Measurements from ENCODE around the gene DGKZ. TPM values are rescaled to one million over a fixed set of nuclear protein-coding genes. Genes with fewer than 3 reads are reported as not detected.

The DGKZ gene
- total and polyA plus RNA-seq, 2 of the 13 experiments (the other 11 are each of a cell fraction or from before 2014, with no cell fraction given): 15.8 to 20.7 TPM

DNA sequence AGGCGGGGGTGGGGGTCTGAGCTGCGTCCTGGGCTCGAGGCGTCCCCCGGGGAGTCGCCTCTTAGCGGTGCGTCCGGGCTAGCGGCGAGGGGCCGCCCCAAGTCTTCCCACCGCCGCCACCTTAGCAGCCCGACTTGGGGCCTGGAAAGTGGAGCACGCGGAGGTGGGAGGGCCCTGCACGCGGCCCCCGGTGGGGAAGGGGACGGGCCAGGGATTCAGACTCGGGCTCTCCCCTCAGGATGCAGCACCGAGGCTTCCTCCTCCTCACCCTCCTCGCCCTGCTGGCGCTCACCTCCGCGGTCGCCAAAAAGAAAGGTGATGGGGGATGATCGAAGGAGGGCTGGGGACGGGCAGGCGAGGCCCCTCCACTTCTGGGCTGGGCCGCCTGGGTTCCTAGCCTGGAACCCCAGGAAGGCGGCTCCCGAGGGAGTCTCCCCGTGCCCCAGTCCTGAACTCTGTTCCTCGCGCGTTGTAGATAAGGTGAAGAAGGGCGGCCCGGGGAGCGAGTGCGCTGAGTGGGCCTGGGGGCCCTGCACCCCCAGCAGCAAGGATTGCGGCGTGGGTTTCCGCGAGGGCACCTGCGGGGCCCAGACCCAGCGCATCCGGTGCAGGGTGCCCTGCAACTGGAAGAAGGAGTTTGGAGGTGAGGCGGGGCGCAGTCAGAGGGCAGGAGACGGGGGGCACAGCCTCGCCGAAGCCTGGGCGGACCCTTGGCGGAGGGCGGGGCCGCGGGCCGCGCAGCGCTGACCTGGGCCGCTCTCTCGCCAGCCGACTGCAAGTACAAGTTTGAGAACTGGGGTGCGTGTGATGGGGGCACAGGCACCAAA lies 34.8 kb downstream of the DGKZ start (continued):
- TF ChIP-seq, protein P1, sequence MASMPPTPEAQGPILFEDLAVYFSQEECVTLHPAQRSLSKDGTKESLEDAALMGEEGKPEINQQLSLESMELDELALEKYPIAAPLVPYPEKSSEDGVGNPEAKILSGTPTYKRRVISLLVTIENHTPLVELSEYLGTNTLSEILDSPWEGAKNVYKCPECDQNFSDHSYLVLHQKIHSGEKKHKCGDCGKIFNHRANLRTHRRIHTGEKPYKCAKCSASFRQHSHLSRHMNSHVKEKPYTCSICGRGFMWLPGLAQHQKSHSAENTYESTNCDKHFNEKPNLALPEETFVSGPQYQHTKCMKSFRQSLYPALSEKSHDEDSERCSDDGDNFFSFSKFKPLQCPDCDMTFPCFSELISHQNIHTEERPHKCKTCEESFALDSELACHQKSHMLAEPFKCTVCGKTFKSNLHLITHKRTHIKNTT (CRISPR knock-in tag; IDR thresholded peaks at IDR 0.05): no peak
- TF ChIP-seq, protein P2, sequence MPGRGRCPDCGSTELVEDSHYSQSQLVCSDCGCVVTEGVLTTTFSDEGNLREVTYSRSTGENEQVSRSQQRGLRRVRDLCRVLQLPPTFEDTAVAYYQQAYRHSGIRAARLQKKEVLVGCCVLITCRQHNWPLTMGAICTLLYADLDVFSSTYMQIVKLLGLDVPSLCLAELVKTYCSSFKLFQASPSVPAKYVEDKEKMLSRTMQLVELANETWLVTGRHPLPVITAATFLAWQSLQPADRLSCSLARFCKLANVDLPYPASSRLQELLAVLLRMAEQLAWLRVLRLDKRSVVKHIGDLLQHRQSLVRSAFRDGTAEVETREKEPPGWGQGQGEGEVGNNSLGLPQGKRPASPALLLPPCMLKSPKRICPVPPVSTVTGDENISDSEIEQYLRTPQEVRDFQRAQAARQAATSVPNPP (CRISPR knock-in tag; IDR thresholded peaks at IDR 0.05): no peak
- TF ChIP-seq ZNF567 (CRISPR knock-in tag; IDR thresholded peaks at IDR 0.05; ENCODE audit: borderline replicate concordance) (no peak), POLR2A (IDR thresholded peaks at IDR 0.05; ENCODE audit: insufficient read depth in 1 of 2, low read depth in 2 of 2, low read length in 2 of 2) (no peak), ZNF331 (CRISPR knock-in tag; IDR thresholded peaks at IDR 0.05) (no peak), PTBP1 (IDR thresholded peaks at IDR 0.05; ENCODE audit: low read depth, low read length, poor library complexity, severe bottlenecking) (peak; percentile 42), JUN (CRISPR knock-in tag; IDR thresholded peaks at IDR 0.05) (no peak), NFE2 (CRISPR knock-in tag; IDR thresholded peaks at IDR 0.05) (no peak), SAFB2 (CRISPR knock-in tag; IDR thresholded peaks at IDR 0.05; ENCODE audit: borderline replicate concordance, low read depth) (no peak), SAP130 (CRISPR knock-in tag; IDR thresholded peaks at IDR 0.05; ENCODE audit: low read depth) (peak; percentile 30), RBFOX2 (IDR thresholded peaks at IDR 0.05; ENCODE audit: low read depth, low read length) (peak; percentile 54; the same call in 1 of the 2 replicates), IRF2 (CRISPR knock-in tag; IDR thresholded peaks at IDR 0.05) (0 out of 2 replicates have a peak, but pooled peaks have one; percentile 46), ZNF263 (CRISPR knock-in tag; IDR thresholded peaks at IDR 0.05) (0 out of 2 replicates have a peak, but pooled peaks have one; percentile 27), TBX2 (CRISPR knock-in tag; IDR thresholded peaks at IDR 0.05; ENCODE audit: borderline replicate concordance) (peak; percentile 66), THAP11 (CRISPR knock-in tag; IDR thresholded peaks at IDR 0.05) (peak; percentile 14; the same call in 1 of the 2 replicates), ZIK1 (CRISPR knock-in tag; IDR thresholded peaks at IDR 0.05; ENCODE audit: borderline replicate concordance, low read depth) (0 out of 2 replicates have a peak, but pooled peaks have one; percentile 22), ASH2L (IDR thresholded peaks at IDR 0.05; ENCODE audit: insufficient read length, low read depth, low read length) (no peak), MAFK (conservative IDR thresholded peaks at IDR 0.05 in 1 of 2, IDR thresholded peaks at IDR 0.05 in 1 of 2; ENCODE audit: low read length in 2 of 2) (no peak), WIZ (CRISPR knock-in tag; IDR thresholded peaks at IDR 0.05) (no peak), ETV5 (CRISPR knock-in tag; IDR thresholded peaks at IDR 0.05; ENCODE audit: borderline replicate concordance) (0 out of 2 replicates have a peak, but pooled peaks have one; percentile 20), ZNF441 (CRISPR knock-in tag; IDR thresholded peaks at IDR 0.05; ENCODE audit: borderline replicate concordance) (no peak), NFIC (IDR thresholded peaks at IDR 0.05; ENCODE audit: low read length) (no peak)
- TF ChIP-seq, protein P3, sequence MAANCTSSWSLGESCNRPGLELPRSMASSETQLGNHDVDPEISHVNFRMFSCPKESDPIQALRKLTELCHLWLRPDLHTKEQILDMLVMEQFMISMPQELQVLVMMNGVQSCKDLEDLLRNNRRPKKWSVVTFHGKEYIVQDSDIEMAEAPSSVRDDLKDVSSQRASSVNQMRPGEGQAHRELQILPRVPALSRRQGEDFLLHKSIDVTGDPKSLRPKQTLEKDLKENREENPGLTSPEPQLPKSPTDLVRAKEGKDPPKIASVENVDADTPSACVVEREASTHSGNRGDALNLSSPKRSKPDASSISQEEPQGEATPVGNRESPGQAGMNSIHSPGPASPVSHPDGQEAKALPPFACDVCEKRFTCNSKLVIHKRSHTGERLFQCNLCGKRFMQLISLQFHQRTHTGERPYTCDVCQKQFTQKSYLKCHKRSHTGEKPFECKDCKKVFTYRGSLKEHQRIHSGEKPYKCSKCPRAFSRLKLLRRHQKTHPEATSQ (CRISPR knock-in tag; IDR thresholded peaks at IDR 0.05; ENCODE audit: borderline replicate concordance): no peak
- TF ChIP-seq, protein P4, sequence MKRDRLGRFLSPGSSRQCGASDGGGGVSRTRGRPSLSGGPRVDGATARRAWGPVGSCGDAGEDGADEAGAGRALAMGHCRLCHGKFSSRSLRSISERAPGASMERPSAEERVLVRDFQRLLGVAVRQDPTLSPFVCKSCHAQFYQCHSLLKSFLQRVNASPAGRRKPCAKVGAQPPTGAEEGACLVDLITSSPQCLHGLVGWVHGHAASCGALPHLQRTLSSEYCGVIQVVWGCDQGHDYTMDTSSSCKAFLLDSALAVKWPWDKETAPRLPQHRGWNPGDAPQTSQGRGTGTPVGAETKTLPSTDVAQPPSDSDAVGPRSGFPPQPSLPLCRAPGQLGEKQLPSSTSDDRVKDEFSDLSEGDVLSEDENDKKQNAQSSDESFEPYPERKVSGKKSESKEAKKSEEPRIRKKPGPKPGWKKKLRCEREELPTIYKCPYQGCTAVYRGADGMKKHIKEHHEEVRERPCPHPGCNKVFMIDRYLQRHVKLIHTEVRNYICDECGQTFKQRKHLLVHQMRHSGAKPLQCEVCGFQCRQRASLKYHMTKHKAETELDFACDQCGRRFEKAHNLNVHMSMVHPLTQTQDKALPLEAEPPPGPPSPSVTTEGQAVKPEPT (CRISPR knock-in tag; IDR thresholded peaks at IDR 0.05; ENCODE audit: low read depth): no peak
- TF ChIP-seq, protein P5, sequence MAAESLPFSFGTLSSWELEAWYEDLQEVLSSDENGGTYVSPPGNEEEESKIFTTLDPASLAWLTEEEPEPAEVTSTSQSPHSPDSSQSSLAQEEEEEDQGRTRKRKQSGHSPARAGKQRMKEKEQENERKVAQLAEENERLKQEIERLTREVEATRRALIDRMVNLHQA (CRISPR knock-in tag; IDR thresholded peaks at IDR 0.05): no peak

Data from HepG2 (cell line).